Activated CD8-positive, alpha-beta memory T cell treated with anti-CD3 and anti-CD28 coated beads for 4 hours (primary cell): Measurements from ENCODE around the gene MAK.
"Not testable (repeated sequence)": the region's sequence is repeated elsewhere in the genome, so short reads cannot be mapped to it uniquely, and the experiment has no call there.

ENCODE experiments used
- DNase-seq, 2 donors: peaks; one replicate each; pipeline ENCODE4 v3.0.0-alpha.2; 2020; ENCODE audit warnings: low read depth in 2 of 2

MAK gene

GRCh38 chr6:10723567-10723881 lies 114.8 kb downstream of the MAK start:
- DNase-seq: no peak

DNA sequence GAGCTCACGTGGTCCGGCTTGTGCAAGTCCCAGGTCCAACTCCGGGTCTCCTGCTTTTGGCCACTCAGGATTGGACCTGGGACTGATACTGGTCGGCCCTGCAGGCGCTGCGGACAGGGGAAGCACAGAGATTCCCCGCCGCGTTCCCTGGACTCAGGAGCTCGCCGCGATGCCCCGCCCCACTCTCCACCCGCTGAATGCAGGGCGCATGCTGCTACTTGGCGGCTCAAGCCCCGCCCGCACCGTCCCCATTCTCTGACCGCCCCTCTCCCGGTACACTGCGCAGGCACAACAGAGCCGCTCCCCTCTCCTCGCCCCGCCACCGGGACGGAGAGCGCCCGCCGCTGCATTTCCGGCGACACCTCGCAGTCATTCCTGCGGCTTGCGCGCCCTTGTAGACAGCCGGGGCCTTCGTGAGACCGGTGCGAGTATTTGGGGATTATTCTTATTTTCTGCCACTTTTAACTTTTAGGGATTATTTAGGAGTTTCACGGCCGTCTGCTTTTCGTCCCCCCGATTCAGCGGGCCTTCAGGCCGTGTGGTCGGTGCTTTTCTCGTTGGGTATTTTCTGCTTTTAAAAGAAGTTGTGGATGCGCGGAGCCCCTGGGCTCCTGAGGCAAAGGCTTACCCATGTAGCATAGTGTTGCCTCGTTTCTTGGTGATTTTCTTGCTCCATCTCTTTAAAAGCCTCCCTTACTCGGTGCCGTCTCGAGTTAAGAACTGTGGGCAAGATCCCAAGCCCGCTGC lies 115.3 kb downstream of the MAK start, which contains the start of gene TMEM14C:
TSS of gene TMEM14C (plus strand) at position 251 of the 747 bp plus-strand sequence. CDS start 1,544 bp downstream, outside the sequence.
- DNase-seq: peak; percentile 65 to 67

GRCh38 chr6:10722570-10722819 lies 115.8 kb downstream of the MAK start:
- no peak for DNase-seq

DNA sequence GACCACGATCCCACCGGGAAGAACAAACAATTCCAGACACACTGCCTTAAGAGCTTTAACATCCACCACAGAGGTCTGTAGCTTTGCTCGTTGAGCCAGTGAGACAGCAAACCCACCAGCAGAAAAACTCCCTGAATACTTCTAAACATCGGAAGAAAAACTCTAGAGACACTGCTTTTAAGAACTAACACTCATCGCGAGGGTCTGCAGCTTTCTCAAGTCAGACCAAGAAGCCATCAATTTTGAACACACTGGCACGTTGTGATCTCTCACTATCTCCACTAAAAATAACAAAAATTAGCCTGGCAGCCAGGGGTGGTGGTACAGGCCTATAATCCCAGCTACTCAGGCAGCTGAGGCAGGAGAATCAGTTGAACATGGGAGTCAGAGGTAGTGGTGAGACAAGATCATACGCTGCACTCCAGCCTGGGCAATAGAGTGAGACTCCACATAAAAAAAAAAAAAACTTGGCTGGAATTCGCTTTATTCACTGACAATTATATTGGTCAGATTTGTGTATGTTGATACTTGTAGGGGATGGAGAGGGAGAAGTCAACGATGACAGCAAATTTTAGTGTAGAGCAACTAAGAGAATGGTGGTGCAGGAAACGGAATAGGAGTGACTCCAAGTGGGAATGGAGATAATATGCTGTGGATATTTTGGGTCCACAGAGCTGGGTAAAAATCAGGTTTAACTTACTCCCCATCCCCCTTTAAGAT lies 116.3 kb downstream of the MAK start:
- no peak for DNase-seq

DNA sequence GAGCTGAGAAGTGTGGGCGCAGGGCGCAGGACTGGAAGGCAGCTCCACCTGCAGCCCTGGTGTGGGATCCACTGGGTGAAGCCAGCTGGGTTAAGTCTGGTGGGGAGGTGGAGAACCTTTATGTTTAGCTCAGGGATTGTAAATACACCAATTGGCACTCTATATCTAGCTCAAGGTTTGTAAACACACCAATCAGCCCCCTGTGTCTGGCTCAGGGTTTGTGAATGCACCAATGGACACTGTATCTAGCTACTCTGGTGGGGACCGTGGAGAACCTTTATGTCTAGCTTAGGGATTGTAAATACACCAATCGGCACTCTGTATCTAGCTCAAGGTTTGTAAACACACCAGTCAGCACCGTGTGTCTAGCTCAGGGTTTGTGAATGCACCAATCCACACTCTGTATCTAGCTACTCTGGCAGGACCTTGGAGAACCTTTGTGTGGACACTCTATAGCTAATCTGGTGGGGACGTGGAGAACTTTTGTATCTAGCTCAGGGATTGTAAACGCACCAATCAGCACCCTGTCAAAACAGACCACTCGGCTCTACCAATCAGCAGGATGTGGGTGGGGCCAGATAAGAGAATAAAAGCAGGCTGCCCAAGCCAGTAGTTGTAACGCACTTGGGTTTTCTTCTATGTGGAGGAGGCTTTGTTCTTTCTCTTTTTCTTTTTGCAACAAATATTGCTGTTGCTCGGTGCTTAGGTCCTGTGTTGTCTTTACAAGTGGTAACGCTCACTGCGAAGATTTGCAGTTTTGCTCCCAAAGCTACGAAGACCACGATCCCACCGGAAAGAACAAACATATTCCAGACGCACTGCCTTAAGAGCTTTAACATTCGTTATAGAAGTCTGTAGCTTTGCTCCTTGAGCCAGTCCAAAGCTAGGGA lies 117.1 kb downstream of the MAK start:
- DNase-seq: not testable (repeated sequence)

- peak in 1 of 2 donors; percentile 24 for DNase-seq
Observed at GRCh38 chr6:10720265-10720959, 117.9 kb downstream of the MAK start.

DNA sequence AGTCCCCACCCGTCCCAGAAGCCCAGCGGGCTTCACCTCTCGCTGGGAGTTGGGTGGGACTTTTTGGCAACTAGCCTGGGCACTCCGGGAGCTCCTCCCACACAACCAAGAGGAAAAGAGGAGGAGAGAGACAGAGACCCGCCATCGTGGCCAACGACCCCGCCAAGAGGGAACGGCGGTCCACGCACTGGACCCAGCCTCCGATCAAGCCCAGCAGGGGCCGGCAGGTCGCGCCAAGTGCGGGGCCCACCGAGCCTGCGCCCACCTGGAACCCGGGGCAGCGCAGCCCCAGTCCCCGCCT lies 118.4 kb downstream of the MAK start:
- DNase-seq: no peak

- DNase-seq: no peak
Observed at GRCh38 chr6:10719296-10719963, 118.9 kb downstream of the MAK start.

DNA sequence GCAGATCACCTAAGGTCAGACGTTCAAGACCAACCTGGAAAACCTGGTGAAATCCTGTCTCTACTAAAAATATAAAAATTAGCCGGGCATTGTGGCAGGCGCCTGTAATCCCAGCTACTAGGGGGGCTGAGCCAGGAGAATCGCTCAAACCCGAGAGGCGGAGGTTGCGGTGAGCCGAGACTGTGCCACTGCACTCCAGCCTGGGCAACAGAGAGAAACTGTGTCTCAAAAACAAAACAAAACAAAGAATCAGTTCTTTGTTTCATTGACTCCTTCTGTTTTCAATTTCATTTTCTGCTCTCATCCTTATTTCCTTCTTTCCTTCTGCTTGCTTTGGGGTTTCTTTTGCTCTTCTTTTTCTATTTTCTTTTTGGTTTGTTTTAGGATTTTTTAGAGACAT lies 124.4 kb downstream of the MAK start:
- no peak for DNase-seq
